ENCODE data around the gene GARIN5A. TPM values are rescaled to one million over a fixed set of nuclear protein-coding genes. Genes with fewer than 3 reads are reported as not detected.

The GARIN5A gene
- total and polyA plus RNA-seq, 2 experiments from 2014 or later = 13.3 to 25.0 TPM

DNA sequence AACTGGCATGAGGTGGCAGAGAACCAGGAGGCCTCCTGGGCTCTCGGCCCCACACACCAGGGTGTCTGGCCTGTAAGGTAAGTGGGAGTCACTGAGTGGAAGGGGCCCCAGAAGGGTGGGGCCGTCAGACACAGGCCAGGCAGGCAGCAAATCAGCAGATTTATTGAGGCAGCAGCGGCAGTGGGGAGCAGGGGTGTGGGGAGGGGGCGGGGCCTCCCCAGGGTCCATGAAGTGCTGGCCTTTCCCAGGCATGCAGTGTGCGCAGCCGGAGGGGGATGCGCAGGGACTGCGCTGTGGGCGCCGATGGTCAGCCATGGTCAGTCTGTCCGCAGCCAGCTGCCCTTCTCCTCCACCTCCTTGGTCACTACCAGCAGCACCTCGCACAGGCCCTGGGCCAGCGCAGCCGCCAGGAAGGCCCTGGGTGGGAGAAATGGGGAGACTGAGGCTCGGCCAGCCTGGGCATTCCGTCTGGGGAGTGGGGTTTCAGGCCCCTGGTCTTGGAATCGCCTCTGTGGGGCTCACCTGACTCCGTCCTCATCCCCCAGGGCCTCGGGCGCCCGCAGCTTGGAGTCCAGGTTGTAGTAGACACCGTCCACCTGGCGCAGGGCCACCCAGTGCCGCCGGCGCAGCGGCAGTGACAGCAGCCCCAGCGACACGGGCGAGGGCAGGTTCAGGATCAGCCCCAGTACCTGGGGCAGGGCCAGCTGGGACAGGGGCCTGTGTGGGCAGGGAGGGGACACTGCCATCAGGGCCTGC is 29.4 kb upstream of the GARIN5A start (continued):
- TF ChIP-seq REST (IDR thresholded peaks at IDR 0.05; ENCODE audit: unreplicated experiment) (no peak), CTCF (conservative IDR thresholded peaks at IDR 0.05; ENCODE audit: low read depth in 2 of 2) (no peak), STAT1 (IDR thresholded peaks at IDR 0.05; ENCODE audit: unreplicated experiment) (no peak), JUNB (IDR thresholded peaks at IDR 0.05; ENCODE audit: unreplicated experiment) (no peak), EZH2 (IDR thresholded peaks at IDR 0.05; ENCODE audit: low read depth, unreplicated experiment) (no peak), NANOG (IDR thresholded peaks at IDR 0.05; ENCODE audit: borderline replicate concordance) (no peak), POLR2AphosphoS5 (IDR thresholded peaks at IDR 0.05; ENCODE audit: low read depth) (no peak)

DNA sequence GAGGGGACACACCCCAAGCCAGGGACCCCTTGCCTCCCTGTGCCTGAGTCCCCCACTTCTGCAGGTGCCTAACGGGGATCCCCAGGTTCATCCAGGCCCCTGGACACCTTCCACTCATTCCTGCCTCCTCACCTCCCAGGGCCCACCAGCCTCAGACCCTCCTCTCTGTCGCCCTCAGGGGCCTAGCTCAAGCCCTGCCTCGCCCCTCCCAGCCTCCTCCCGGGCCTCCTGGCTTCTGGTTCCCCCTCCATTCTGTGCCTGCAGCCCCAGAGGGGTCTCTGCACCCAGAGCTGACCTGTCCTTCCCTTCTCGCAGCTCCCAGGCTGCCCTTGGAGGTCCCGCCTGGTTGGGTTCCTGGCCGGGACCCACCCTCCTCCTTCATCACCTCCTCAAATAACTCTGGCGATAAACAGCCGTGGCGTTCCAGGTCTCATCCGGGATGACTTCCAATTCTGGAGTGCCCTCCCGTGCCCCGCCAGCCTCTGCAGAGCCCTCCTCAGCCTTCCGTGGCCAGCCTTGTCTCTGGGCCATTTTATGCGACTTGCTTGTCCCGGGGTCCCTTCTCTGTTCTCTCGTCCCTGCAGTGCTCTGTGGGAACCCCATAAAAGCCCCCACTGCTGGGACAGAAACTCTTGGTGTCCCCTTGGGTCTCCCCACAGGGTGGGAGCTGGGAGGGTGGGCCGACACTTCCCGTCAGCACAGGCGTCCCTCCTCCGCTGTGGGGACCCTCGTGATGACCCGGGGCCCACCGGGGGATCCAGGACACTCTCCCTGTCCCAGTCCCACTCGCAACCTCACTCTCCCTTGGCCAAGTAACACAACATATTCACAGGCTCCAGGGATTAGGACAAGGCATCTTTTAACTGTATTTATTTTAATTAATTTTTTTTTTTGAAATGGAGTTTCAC is 25.2 kb upstream of the GARIN5A start:
- H3K4me3 ChIP-seq = no peak overlapping the region
- H3K79me2 ChIP-seq (replicated peaks; ENCODE audit: insufficient read depth) = no peaks in the 10 kb centered on the region
- H3K27ac ChIP-seq (ENCODE audit: low read depth) = no peak overlapping the region
- H3K4me1 Mint-ChIP-seq = no peaks in the 10 kb centered on the region
- peaks cover 7% of the 10 kb centered on the region for H3K27me3 Mint-ChIP-seq (ENCODE audit: insufficient read depth, low read depth, poor library complexity)
- H3K27me3 ChIP-seq (ENCODE audit: insufficient read depth) = peaks cover 38% of the 10 kb centered on the region
- DNase-seq (ENCODE audit: low spot score) (no peak), ATAC-seq (no peak)
- H3K27ac Mint-ChIP-seq = no peak overlapping the region
- H3K4me2 ChIP-seq = no peak overlapping the region
- no peaks in the 10 kb centered on the region for H3F3A ChIP-seq (replicated peaks; ENCODE audit: low read depth)
- no peaks in the 10 kb centered on the region for H4K20me1 ChIP-seq (replicated peaks; ENCODE audit: insufficient read depth)
- no peaks in the 10 kb centered on the region for H3K9me2 ChIP-seq (ENCODE audit: insufficient read depth)
- no peak overlapping the region for H3K4me3 Mint-ChIP-seq
- H2AFZ ChIP-seq = no peak overlapping the region
- H3K36me3 ChIP-seq (ENCODE audit: insufficient read depth) = no peaks in the 10 kb centered on the region
- peaks cover 7% of the 10 kb centered on the region; the same call in 1 of the 2 replicates for H3K4me1 ChIP-seq (ENCODE audit: insufficient read depth)
- peaks cover 59% of the 10 kb centered on the region for H3K9me3 Mint-ChIP-seq
- H3K36me3 Mint-ChIP-seq (ENCODE audit: low read depth) = peaks cover 12% of the 10 kb centered on the region
- TF ChIP-seq JUNB (IDR thresholded peaks at IDR 0.05; ENCODE audit: unreplicated experiment) (no peak), EZH2phosphoT487 (IDR thresholded peaks at IDR 0.05; ENCODE audit: unreplicated experiment) (no peak), POLR2AphosphoS5 (IDR thresholded peaks at IDR 0.05; ENCODE audit: low read depth) (no peak), STAT1 (IDR thresholded peaks at IDR 0.05; ENCODE audit: unreplicated experiment) (no peak), CREB1 (CRISPR knock-in tag; IDR thresholded peaks at IDR 0.05; ENCODE audit: low read depth) (no peak), ZNF331 (CRISPR knock-in tag; IDR thresholded peaks at IDR 0.05; ENCODE audit: low read depth) (no peak), REST (IDR thresholded peaks at IDR 0.05; ENCODE audit: unreplicated experiment) (no peak)
- TF ChIP-seq, protein P1, sequence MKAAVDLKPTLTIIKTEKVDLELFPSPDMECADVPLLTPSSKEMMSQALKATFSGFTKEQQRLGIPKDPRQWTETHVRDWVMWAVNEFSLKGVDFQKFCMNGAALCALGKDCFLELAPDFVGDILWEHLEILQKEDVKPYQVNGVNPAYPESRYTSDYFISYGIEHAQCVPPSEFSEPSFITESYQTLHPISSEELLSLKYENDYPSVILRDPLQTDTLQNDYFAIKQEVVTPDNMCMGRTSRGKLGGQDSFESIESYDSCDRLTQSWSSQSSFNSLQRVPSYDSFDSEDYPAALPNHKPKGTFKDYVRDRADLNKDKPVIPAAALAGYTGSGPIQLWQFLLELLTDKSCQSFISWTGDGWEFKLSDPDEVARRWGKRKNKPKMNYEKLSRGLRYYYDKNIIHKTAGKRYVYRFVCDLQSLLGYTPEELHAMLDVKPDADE (IDR thresholded peaks at IDR 0.05) = no peak
